ENCODE data around the gene FABP1. TPM values are rescaled to one million over a fixed set of nuclear protein-coding genes. Genes with fewer than 3 reads are reported as not detected.

The FABP1 gene
- polyA plus RNA-seq, 2 of the 4 experiments (the other 2 are of a cell fraction) = not detected

DNA sequence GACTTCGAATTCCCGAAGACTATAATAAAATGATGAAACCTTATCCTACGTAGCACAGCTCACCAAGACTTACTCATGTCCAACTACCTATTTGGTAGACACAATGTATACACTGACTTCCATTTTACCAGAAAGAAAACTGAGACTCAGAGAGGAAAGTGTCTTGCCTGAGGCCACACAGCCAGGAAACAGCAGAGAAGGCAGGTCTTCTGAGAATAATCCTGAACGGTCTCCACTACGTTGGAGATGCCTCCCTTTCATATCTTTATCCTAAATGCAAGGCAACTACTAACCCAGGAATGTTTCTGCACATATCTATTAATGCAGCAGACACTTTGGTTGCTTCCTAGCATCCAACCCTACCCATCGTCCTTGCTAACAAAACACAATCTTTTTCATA, 11.9 kb upstream of the FABP1 start:
- H3K27ac ChIP-seq = no peak overlapping the region
- no peak overlapping the region for H3K4me2 ChIP-seq
- H3K4me1 ChIP-seq = no peaks in the 10 kb centered on the region
- peaks cover 3% of the 10 kb centered on the region; the same call in 1 of the 3 replicates for H3K9me3 ChIP-seq
- 27% methylated on average over 6 of the region's 6 CpGs for WGBS (ENCODE audit: missing lambda C conversion rate)
- POLR2A ChIA-PET = no interaction called here
- ATAC-seq = no peak
- peak; percentile 13 for FAIRE-seq
- no peak for DNase-seq (ENCODE audit: low read depth in 1 of 2, low spot score in 1 of 2)
- no peak overlapping the region for H3K4me3 ChIP-seq
- CTCF ChIA-PET = interaction anchor here (0.9 to 1.3 kb wide), 2 partner anchors 13 to 21 kb away, joined by 3 to 4 read pairs; no protein-coding TSS in a partner anchor
- TF ChIP-seq POLR2A (IDR thresholded peaks at IDR 0.05; ENCODE audit: low read length) = no peak
- no peak for TF ChIP-seq HOXA7 (CRISPR knock-in tag; IDR thresholded peaks at IDR 0.05)
- TF ChIP-seq TP53 (CRISPR knock-in tag; IDR thresholded peaks at IDR 0.05) = no peak
- no peak for TF ChIP-seq RCOR1 (IDR thresholded peaks at IDR 0.05; ENCODE audit: low read depth, low read length)
- no peak for TF ChIP-seq JUNB (IDR thresholded peaks at IDR 0.05)
- TF ChIP-seq POLR2AphosphoS2 (conservative IDR thresholded peaks at IDR 0.05; ENCODE audit: low read length) = no peak
- no peak for TF ChIP-seq FOXS1 (CRISPR knock-in tag; IDR thresholded peaks at IDR 0.05)
- no peak for TF ChIP-seq EHF (CRISPR knock-in tag; IDR thresholded peaks at IDR 0.05)
- TF ChIP-seq, protein P1, sequence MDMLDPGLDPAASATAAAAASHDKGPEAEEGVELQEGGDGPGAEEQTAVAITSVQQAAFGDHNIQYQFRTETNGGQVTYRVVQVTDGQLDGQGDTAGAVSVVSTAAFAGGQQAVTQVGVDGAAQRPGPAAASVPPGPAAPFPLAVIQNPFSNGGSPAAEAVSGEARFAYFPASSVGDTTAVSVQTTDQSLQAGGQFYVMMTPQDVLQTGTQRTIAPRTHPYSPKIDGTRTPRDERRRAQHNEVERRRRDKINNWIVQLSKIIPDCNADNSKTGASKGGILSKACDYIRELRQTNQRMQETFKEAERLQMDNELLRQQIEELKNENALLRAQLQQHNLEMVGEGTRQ (IDR thresholded peaks at IDR 0.05) = no peak
- no peak for TF ChIP-seq CEBPB (IDR thresholded peaks at IDR 0.05)
- TF ChIP-seq, protein P2, sequence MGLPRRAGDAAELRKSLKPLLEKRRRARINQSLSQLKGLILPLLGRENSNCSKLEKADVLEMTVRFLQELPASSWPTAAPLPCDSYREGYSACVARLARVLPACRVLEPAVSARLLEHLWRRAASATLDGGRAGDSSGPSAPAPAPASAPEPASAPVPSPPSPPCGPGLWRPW (IDR thresholded peaks at IDR 0.05) = no peak
- no peak for TF ChIP-seq MAFK (IDR thresholded peaks at IDR 0.05; ENCODE audit: partially characterized antibody)
- TF ChIP-seq JUN (IDR thresholded peaks at IDR 0.05) = no peak
- no peak for TF ChIP-seq MYC (IDR thresholded peaks at IDR 0.05; ENCODE audit: borderline replicate concordance, low read length)
- TF ChIP-seq EP300 (IDR thresholded peaks at IDR 0.05) = no peak
- TF ChIP-seq, protein P3, sequence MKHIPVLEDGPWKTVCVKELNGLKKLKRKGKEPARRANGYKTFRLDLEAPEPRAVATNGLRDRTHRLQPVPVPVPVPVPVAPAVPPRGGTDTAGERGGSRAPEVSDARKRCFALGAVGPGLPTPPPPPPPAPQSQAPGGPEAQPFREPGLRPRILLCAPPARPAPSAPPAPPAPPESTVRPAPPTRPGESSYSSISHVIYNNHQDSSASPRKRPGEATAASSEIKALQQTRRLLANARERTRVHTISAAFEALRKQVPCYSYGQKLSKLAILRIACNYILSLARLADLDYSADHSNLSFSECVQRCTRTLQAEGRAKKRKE (CRISPR knock-in tag; IDR thresholded peaks at IDR 0.05; ENCODE audit: low read depth) = no peak
- TF ChIP-seq BHLHE40 (IDR thresholded peaks at IDR 0.05; ENCODE audit: low read depth, low read length) = no peak
- no peak for TF ChIP-seq HOXB5 (CRISPR knock-in tag; IDR thresholded peaks at IDR 0.05)
- no peak for TF ChIP-seq HDAC2 (IDR thresholded peaks at IDR 0.05)

DNA sequence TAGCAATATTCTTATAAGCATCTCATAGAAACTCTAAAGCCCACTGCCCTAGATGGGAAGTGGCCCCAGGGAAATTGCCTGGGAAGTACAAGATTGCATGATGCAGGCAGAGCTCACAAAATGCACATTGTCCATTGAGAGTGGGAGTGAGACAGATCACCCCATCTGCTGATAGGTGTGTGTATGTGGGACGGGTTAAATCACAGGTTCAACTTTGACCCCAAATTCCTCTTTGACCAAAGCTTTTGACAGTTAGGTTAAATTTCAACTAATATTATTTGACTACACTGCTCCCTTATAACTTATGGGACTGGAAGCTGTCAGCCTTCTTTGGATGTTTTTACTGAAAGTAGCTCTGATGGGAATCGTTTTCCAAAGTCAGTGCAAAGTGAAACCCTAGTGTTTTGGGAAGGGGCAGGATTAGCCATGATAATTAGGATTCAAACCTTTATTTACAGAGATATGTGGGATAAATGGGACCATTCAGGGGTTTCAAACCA, 11.4 kb upstream of the FABP1 start:
- Histone ChIP-seq H3K4me2 (no peak overlapping the region), H3K27ac (no peak overlapping the region), H3K4me1 (no peaks in the 10 kb centered on the region), H3K9me3 (peaks cover 3% of the 10 kb centered on the region; the same call in 1 of the 3 replicates), H3K4me3 (no peak overlapping the region)
- CTCF ChIA-PET = interaction anchor here (0.9 kb wide), 1 partner anchor 13 kb away, joined by 3 read pairs; no protein-coding TSS in a partner anchor
- POLR2A ChIA-PET = no interaction called here
- TF ChIP-seq FOSL2 (IDR thresholded peaks at IDR 0.05) = no peak
- no peak for TF ChIP-seq FOSL2 (CRISPR knock-in tag; IDR thresholded peaks at IDR 0.05)
- TF ChIP-seq, protein P4, sequence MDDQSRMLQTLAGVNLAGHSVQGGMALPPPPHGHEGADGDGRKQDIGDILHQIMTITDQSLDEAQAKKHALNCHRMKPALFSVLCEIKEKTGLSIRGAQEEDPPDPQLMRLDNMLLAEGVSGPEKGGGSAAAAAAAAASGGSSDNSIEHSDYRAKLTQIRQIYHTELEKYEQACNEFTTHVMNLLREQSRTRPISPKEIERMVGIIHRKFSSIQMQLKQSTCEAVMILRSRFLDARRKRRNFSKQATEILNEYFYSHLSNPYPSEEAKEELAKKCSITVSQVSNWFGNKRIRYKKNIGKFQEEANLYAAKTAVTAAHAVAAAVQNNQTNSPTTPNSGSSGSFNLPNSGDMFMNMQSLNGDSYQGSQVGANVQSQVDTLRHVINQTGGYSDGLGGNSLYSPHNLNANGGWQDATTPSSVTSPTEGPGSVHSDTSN (IDR thresholded peaks at IDR 0.05) = no peak
- no peak for TF ChIP-seq HOXB5 (CRISPR knock-in tag; IDR thresholded peaks at IDR 0.05)
- TF ChIP-seq NR3C1 (IDR thresholded peaks at IDR 0.05) = no peak
- TF ChIP-seq POLR2A (IDR thresholded peaks at IDR 0.05; ENCODE audit: low read length) = no peak
- TF ChIP-seq, protein P5, sequence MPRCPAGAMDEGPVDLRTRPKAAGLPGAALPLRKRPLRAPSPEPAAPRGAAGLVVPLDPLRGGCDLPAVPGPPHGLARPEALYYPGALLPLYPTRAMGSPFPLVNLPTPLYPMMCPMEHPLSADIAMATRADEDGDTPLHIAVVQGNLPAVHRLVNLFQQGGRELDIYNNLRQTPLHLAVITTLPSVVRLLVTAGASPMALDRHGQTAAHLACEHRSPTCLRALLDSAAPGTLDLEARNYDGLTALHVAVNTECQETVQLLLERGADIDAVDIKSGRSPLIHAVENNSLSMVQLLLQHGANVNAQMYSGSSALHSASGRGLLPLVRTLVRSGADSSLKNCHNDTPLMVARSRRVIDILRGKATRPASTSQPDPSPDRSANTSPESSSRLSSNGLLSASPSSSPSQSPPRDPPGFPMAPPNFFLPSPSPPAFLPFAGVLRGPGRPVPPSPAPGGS (IDR thresholded peaks at IDR 0.05) = no peak
- TF ChIP-seq ZSCAN20 (CRISPR knock-in tag; IDR thresholded peaks at IDR 0.05) = no peak
- no peak for TF ChIP-seq RNF2 (IDR thresholded peaks at IDR 0.05; ENCODE audit: borderline replicate concordance, low read depth)
- TF ChIP-seq, protein P2 (IDR thresholded peaks at IDR 0.05) = no peak
- no peak for TF ChIP-seq MYC (IDR thresholded peaks at IDR 0.05; ENCODE audit: borderline replicate concordance, low read length)
- TF ChIP-seq, protein P1 (IDR thresholded peaks at IDR 0.05) = no peak
- FAIRE-seq = no peak
- WGBS (ENCODE audit: missing lambda C conversion rate) = 8% methylated on average over 2 of the region's 2 CpGs
- ATAC-seq = no peak
- no peak for DNase-seq (ENCODE audit: low read depth in 1 of 2, low spot score in 1 of 2)
